H4 (cell line): ENCODE measurements around the gene BCAN. TPM values are rescaled to one million over a fixed set of nuclear protein-coding genes. Genes with fewer than 3 reads are reported as not detected.

ENCODE experiments used
- DNase-seq: peaks from one replicate; pipeline ENCODE4 v3.0.0-alpha.2; 2015; ENCODE audit warnings: low spot score
- total RNA-seq: library from RNA; depleted of rRNA; stranded (reverse); fragments of >200 nt; shearing (Covaris generic); gene quantifications from 2 replicates; pipeline ENCODE4 v1.2.3, GENCODE V29; 2014; rRNA removed

BCAN gene
- total RNA-seq, 1 experiment from 2014 or later = 0.06 TPM

DNA sequence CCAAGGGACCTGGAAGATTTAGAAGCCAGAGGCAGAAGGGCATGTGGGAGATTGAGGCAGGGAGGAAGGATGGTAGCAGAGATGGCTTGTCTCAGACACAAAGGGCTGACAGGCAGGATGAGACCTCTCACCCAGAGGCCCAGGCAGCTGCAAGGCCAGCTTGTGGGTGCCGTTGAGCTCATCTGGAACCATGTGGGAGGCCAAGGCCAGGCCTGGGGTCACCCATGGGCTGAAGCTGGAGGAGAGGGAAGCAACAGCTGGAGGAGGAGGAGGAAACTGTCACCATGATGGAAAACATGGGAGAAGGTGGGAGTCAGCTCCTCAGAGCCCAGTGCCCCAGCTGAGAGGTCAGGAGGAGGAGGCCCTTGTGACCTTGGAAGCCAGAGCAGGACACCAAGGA, 57.1 kb downstream of the BCAN start:
- no peak for DNase-seq

DNA sequence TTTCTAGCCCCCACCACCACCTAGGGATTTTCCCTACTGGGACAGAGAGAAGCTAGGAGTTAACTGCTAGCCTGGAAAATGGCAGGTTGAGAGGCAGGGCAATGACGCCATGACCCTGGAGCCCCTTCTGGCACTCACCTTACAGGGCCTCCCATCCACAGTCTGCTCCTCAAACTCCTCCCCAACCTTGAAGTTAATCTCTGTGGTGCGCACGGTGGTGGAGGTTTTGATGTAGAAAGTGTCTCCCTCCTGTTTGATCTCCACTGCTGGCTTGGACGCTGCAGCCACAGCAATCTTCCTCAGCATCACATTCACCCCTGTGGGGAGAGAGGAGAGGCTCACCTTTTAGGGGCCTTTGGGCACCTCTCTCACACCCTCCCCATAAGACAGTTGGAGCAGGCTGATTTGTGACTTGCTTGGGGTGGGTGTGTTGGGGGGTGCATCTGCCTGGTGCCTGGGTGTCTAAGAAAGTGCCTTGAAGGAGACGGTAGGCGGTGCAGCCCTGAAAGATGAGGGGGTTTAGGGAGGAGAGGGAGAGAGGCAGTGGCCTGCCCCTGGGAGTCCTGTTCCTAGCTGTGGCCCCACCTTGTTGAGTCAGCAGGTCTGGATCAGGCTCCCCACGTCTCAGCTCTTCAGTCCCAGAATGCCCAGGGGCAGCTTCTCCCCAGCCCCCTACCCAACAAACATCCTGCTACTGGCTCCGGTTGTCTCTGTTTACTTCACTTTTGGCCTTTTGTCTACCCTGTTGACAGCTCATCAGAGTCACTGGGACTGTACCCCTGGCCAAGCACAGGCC, 59.0 kb downstream of the BCAN start:
- DNase-seq = no peak

DNA sequence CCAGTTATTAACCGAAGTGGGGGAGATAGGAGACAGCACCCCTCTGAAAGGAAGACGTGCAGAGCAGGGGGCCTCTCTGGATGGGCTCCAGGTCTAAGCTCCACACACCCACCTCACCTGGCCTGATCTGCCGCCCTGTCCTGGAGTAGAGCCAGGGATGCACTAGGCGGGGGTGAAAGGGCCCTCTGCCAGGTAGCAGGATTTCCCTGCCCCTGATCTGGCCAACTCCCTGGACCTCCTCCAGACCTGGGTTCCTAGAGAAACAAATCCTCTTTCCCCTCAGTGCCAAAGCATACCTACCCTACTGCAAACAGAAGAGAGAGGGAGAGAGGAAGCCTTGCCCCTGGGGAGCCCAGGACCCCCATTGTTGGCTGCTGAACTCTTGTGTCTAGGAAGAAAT, 61.4 kb downstream of the BCAN start:
- DNase-seq = no peak

DNA sequence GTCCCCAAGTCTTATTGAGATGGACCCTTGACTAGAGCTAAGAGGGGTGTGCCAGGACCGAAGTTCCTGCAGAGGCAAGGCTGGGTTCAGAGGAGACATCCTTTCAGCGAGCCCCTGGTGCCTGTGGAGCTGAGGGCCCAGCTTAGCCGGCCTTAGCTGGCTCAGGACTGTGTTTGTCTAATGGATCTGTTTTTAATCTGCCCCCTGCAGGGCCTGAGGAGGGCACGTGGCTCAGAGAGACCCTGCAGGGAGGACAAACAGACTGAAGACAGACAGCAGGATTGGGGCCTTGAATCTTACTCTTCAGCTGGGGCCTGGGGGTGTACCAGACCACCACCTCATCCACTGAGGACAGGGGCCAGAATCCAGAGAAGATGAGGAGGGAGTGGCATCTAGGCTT, 61.8 kb downstream of the BCAN start:
- no peak for DNase-seq

DNA sequence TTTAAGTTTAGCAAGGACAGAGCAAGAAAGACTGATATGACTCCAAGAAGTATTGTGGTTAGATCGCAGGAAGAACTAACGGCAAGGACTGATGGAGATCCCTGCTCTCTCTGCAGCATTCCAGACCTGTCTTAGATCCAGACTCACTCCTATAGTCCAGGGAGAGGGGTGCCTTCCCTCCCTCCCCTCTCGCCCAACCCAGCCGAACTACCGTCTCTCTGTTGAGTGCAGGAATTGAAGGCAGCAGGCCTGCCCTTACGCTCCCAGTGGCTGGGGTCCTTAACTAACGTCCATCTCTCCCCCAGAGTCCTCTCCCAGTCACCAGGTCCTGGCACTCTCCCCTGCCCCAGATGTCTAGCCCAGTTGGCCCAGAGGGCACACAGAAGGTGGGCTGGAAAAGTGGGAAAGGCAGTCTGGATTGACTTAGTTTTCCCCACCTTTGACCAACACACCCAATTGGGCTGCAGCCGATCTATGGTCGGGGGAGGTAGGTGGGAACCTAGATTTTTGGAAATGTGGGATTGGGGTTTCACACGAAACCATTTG, 62.3 kb downstream of the BCAN start:
- no peak for DNase-seq

DNA sequence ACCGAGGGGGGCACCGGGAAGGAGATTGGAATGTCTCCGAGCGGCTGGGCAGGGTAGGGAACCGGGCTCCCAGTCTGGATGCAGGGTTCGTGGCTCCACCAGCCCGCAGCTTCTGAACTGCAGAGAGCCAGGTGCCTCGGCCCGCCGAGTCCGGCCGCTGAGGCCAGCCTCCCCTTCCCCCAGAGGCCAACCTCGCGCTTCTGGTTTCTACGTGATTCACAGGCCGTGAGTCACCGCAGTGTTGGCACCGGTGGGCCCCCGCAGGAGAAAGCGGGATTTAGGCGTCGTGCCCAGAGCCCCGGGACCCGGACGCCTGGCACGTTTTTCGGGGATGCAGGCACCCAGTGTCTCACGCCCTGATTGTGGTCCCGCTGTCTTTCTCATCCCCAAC, 63.0 kb downstream of the BCAN start:
- peak; percentile 54 for DNase-seq

DNA sequence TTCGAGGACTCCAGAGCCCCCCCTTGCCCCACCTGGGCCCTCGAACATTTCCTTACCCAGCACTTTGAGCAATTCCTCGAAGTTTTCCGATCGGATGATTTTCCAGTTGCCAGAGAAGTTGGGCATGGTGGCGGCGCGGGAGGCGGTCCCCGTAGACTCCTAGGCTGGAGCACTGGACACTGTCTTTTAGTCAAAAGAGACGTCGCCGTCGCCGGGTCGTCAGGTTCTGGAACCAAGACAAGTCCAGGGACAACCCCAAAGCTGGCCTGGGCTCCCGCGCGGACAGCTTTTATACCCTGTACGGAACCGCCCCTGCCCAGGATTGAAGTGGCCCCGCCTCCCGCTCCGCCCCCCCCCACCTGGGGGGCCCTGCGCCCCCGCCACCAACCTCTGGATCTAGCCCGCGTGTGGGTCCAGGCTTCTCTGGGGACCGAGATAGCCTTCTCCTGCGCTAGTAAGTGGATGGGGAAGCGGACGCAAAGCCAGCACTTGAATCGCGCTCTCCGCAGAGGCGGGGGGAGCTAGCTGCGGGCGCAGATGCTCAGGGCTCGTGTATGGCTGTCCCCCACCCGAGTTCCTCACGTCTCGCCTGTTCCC, 63.5 kb downstream of the BCAN start, which contains the start of gene CRABP2:
Gene CRABP2 (minus strand): TSS at position 263 of the 597 bp plus-strand sequence. CDS start 137 bp downstream, at position 126.
- DNase-seq = no peak

DNA sequence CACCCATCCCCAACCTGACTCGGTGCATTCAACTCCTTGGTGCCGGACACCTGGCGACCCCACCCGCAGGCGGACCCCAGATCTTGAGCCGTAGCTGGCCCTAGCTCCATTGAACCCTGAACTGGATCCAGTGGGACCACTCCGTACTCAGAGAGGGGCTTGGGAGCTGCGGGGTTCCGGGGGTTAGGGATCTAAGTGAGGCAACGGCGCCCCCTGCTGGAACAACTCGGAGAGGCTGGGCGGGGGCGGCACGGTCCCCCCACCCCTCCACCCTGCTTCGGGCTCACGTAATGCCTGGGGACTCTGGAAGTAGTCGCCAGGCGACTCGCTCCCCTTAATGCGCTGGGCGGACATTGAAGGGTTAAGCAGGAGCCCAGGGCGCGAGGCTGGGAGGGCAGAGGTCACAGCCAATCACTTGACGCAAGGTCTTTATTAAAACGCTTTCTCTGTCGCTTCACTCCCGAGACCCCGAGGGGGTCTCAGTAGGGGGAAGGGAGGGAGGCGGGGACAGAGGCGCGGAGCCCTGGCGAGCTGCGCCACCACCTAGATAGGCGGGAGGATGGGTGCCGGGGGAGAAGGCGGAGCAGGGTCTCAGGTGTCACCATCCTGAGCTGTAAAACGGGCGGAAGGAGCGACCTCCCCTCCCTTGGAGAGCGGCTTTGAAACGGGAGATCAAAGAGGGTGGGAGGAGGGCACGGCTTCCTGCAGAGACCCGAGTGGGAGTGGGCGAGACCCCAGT, 64.2 kb downstream of the BCAN start:
- DNase-seq = no peak

DNA sequence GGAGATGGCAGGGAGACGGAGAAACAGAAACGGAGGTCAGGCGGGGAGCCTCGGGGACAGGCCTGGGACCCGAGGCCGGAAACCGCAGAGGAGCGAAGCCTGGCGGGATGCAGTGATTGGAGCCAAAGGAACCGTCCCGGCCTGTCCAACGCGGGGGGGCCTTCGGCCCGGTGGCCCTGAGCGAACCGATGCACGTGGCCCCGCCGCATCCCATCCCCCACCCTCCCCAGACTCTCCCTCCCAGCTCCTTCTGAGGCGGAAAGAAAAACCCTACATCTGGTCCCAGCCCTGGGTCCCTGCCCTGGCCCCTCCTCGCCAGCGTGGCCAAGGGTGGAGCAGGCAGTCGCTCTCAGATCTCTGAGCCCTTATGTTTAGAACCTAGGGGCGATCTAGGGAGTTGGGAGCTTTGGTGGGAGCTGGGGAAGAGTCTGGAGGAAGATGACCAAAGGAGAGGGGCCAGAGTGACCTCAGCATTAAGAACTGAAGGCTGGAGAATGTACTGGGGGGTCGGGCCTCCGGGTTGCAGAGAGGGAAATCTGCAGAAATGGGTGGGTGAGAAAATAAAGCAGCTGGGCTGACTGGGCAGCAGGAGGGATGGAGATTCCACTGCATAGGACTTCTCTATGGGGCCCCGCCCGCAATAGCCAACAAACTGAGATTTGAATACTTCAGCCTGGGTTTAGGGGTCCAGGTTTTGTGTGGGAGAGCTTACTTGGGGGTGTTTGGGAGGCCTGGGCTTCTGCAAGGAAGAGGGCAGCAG, 64.9 kb downstream of the BCAN start:
- DNase-seq = no peak

DNA sequence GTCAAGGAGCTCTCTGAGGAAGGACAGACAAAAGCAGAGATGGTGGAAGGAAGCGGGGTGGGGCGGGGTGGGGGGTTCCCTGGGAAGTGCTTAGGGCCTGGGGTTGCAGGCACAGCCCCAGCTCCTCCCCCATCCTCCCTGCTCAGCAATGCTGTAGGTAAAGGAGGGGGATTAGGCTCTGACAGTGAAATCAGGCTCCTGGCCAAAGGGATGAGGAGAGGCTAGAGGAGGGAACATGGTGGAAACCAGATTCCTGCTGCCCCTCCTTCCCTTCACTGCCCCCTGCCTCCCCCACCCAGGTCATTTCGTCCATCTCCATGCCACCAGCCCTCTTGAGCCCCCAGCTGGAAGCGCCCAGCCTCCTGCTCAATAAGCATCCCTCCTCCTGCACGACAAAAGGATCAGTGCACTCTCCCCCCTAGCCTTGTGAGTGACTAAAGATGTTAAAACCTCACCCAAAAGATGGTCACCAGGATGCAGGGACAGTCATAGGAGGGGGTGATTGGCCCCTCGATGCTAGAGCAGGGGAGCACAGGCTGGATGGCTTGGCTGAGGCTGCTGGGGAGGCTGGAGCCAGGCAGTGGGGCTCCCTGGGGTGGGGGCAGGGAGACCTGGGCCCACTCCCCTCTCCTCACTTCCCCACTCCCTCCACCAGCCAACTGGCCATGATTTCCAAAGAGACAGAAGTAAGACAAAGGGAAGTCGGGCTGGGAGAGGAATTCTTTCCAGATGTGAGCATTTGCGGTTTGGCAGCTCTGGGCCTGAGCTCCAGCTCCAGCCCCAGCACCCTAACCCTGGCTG, 65.7 kb downstream of the BCAN start:
- no peak for DNase-seq

DNA sequence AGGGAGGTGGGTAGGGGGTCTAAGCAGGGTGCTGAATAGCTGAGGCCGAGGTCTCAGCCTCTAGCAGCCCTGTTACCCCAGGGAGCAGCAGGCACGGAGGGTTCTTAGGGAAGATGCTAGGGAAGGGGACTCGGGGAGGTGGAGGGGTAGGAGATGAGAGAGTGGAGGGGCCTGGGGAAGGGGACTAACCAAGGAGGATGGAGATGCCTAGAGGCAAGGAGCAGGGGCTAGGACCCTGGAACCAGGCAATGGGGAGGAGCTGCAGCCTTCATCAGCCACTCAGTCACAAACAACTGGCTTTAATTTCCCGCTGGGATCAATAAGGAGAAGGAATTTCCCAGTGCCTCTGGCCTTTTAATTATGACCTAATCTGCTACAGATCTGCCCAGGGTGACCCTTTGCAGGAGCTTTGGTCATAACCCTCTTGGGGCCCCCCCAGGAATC, 66.3 kb downstream of the BCAN start:
- no peak for DNase-seq

DNA sequence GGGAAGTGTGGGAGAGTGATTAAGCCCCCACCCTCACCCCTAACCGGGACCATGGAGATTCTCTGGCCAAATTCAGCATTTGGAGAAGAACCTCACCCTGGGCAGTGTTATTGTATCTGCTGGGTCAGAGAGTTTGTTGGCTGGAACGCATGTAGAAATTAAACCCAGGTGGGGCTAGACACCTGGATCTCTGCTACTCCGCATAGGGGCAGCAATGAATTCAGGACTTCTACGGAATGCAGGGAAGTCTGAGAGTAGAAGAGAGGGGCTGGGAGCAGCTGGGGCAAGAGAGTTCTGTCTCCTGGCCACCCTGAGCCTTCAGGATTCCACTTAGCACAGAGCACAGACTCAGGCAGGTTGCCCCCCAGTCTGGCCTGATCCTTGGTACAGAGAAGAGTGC, 67.1 kb downstream of the BCAN start:
- no peak for DNase-seq

Other genes with a start within 250 kb of the BCAN start
- gene MEF2D, start 141.3 kb upstream of the BCAN start, total RNA-seq = 3.9 and 7.9 TPM in 2 replicates
- 9.2 and 12.7 TPM in 2 replicates for gene IQGAP3, start 69.6 kb upstream of the BCAN start, total RNA-seq
- not detected in 2 replicates for gene TTC24, start 62.4 kb upstream of the BCAN start, total RNA-seq
- 212 and 242 TPM in 2 replicates for gene NAXE, start 50.3 kb upstream of the BCAN start, total RNA-seq
- 31.8 and 49.3 TPM in 2 replicates for gene GPATCH4, start 40.6 kb upstream of the BCAN start, total RNA-seq
- not detected in 2 replicates for gene HAPLN2, start 22.7 kb upstream of the BCAN start, total RNA-seq
- gene NES, start 35.3 kb downstream of the BCAN start, total RNA-seq = 0.41 and 0.48 TPM in 2 replicates
- gene CRABP2, start 63.5 kb downstream of the BCAN start, total RNA-seq = 0.95 and 3.8 TPM in 2 replicates
- 11.6 and 20.0 TPM in 2 replicates for gene METTL25B, start 86.4 kb downstream of the BCAN start, total RNA-seq
- gene ISG20L2, start 86.6 kb downstream of the BCAN start, total RNA-seq = 22.2 and 27.0 TPM in 2 replicates
- gene MRPL24, start 99.0 kb downstream of the BCAN start, total RNA-seq = 82.2 and 96.3 TPM in 2 replicates
- gene HDGF, start 109.6 kb downstream of the BCAN start, total RNA-seq = 168 and 173 TPM in 2 replicates
- 22.2 and 36.2 TPM in 2 replicates for gene PRCC, start 125.4 kb downstream of the BCAN start, total RNA-seq
- 2.5 TPM in 2 replicates for gene SH2D2A, start 174.7 kb downstream of the BCAN start, total RNA-seq
- not detected in 2 replicates for gene INSRR, start 217.0 kb downstream of the BCAN start, total RNA-seq
- gene NTRK1, start 218.7 kb downstream of the BCAN start, total RNA-seq = 0.10 TPM in 1 of 2 replicates, not detected in the other